ENCODE measurements around the gene DNAJC22. TPM values are rescaled to one million over a fixed set of nuclear protein-coding genes. Genes with fewer than 3 reads are reported as not detected.

The DNAJC22 gene
- total RNA-seq (2021; ENCODE audit: unreplicated experiment) (27.7 TPM), Bru-seq, nascent RNA (percentile 88 among the genes with signal in this experiment), BruChase-seq, experiment 1, labeled RNA remaining after a 6-hour chase (percentile 96 among the genes with signal in this experiment), BruChase-seq, experiment 2, labeled RNA remaining after a 2-hour chase (percentile 94 among the genes with signal in this experiment)
- 9.8 and 12.1 TPM in 2 replicates for polyA plus RNA-seq (2012)
- long read RNA-seq, partial matches to known transcripts = 45 of 69 reads
- long read RNA-seq, other reads (novel, unspliced or antisense) = 22 of 69 reads

GRCh38 chr12:49346659-49347310 lies at the start of gene DNAJC22:
TSS of gene DNAJC22 (plus strand) at chr12:49346888. CDS start at chr12:49348873, 1,985 bp downstream.
- Histone ChIP-seq H3K4me3 (replicated peaks in 1 of 2; ENCODE audit: low read depth in 1 of 2, low read length in 2 of 2) (peak within 1 kb of the TSS; percentile 73 to 80), H3K79me2 (ENCODE audit: insufficient read depth, low read length) (peaks cover 4% of the 10 kb centered on the region; the same call in 1 of the 2 replicates), H3K27ac (ENCODE audit: low read depth, low read length) (peak within 1 kb of the TSS; percentile 80; the same call in 1 of the 2 replicates), H3K9ac (ENCODE audit: low read length) (peak within 1 kb of the TSS; percentile 79), H3K27me3 (ENCODE audit: insufficient read depth, low read length) (no peaks in the 10 kb centered on the region), H3K9me3 (ENCODE audit: control insufficient read depth in 1 of 2, insufficient read depth in 1 of 2, low read depth in 1 of 2, low read length in 2 of 2) (no peaks in the 10 kb centered on the region), H3K4me1 (ENCODE audit: control insufficient read depth in 1 of 2, insufficient read depth in 2 of 2, low read length in 2 of 2) (peaks cover 37 to 53% of the 10 kb centered on the region in 2 experiments), H3K9me2 (ENCODE audit: insufficient read depth) (no peaks in the 10 kb centered on the region), H2AFZ (ENCODE audit: low read depth, low read length, poor library complexity, severe bottlenecking) (peak within 1 kb of the TSS; percentile 72), H3K36me3 (ENCODE audit: control insufficient read depth in 1 of 2, insufficient read depth in 2 of 2, low read length in 2 of 2) (peaks cover 0 to 7% of the 10 kb centered on the region in 2 experiments; a peak in 2 of 4 replicates), H3K4me2 (ENCODE audit: low read length) (peak within 1 kb of the TSS; percentile 88), H4K20me1 (ENCODE audit: insufficient read depth) (no peaks in the 10 kb centered on the region)
- intact Hi-C loops (cut with micrococcal nuclease) = no loop called here
- ChIA-PET RAD21 (ENCODE audit: low non-redundant PET in 1 of 2, low total read pairs in 2 of 2, uncharacterized antibody in 2 of 2, unreplicated experiment in 2 of 2) (interaction anchor here (1.2 to 1.3 kb wide), 4 partner anchors 15 to 167 kb away, joined by 4 to 6 read pairs (median 5); no protein-coding TSS in a partner anchor), POLR2A (interaction anchor here (0.7 to 2.7 kb wide), 9 partner anchors 11 to 234 kb away, joined by 3 to 16 read pairs (median 5); partner anchors contain the start of gene SPATS2), CTCF (interaction anchor here (0.9 to 4.2 kb wide), 21 partner anchors 7 to 394 kb away, joined by 3 to 74 read pairs (median 7); partner anchors contain the start of genes C1QL4, SPATS2, TMBIM6 and TROAP)
- ATAC-seq (no peak), DNase-seq (ENCODE audit: low read depth, low spot score) (no peak)
- TF ChIP-seq CEBPB (IDR thresholded peaks at IDR 0.05; ENCODE audit: low read depth) (no peak), CTCF (IDR thresholded peaks at IDR 0.05 in 2 of 3, conservative IDR thresholded peaks at IDR 0.05 in 1 of 3; ENCODE audit: borderline replicate concordance in 1 of 3, insufficient read depth in 1 of 3, low read depth in 2 of 3, low read length in 2 of 3) (no peak), EZH2phosphoT487 (IDR thresholded peaks at IDR 0.05; ENCODE audit: borderline replicate concordance) (no peak), CBX3 (IDR thresholded peaks at IDR 0.05; ENCODE audit: low read depth) (no peak), RAD21 (IDR thresholded peaks at IDR 0.05; ENCODE audit: low read depth) (no peak), SIN3A (IDR thresholded peaks at IDR 0.05; ENCODE audit: low read depth) (no peak), JUND (IDR thresholded peaks at IDR 0.05) (no peak), REST (IDR thresholded peaks at IDR 0.05; ENCODE audit: low read depth) (no peak)
- BruUV-seq (replicated peaks) = no TSS peak
